WTC11 (cell line): ENCODE data around the gene SNX11.

Experiments used
- TF ChIP-seq, protein P1 (sequence below): sonication (generic); formaldehyde crosslinking; IDR thresholded peaks from 2 replicates; pipeline ENCODE4 v1.8.1; 2022; ENCODE audit warnings: low read depth, mild to moderate bottlenecking, moderate library complexity, missing genetic modification reagents, borderline replicate concordance
- TF ChIP-seq, protein P2 (sequence below): fragments of 200-600 bp; IDR thresholded peaks from 2 replicates; pipeline ENCODE4 v1.8.0; 2022; ENCODE audit warnings: antibody characterized with exemption

DNA sequence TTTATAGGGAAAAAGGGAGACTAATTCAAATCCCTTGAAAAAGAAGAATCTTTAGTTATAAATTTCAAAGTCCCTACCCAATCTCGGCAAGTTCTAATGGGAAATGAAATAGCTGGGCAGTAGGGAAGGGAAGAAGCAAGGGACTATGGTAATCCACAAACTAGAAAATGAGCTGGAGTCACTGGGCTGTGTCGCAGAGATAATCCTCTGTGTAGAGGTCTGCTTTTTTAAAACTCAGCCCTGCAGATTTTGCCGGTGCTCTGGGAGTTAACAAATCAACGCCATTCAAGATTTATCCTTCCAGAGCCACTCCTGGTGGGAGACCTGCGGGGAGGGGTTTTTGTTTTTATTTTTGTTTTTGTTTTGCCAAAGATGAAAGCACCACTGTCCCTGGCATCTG lies 20.8 kb downstream of the SNX11 start:
- TF ChIP-seq, protein P1, sequence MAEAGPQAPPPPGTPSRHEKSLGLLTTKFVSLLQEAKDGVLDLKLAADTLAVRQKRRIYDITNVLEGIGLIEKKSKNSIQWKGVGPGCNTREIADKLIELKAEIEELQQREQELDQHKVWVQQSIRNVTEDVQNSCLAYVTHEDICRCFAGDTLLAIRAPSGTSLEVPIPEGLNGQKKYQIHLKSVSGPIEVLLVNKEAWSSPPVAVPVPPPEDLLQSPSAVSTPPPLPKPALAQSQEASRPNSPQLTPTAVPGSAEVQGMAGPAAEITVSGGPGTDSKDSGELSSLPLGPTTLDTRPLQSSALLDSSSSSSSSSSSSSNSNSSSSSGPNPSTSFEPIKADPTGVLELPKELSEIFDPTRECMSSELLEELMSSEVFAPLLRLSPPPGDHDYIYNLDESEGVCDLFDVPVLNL = no peak
- TF ChIP-seq, protein P2, sequence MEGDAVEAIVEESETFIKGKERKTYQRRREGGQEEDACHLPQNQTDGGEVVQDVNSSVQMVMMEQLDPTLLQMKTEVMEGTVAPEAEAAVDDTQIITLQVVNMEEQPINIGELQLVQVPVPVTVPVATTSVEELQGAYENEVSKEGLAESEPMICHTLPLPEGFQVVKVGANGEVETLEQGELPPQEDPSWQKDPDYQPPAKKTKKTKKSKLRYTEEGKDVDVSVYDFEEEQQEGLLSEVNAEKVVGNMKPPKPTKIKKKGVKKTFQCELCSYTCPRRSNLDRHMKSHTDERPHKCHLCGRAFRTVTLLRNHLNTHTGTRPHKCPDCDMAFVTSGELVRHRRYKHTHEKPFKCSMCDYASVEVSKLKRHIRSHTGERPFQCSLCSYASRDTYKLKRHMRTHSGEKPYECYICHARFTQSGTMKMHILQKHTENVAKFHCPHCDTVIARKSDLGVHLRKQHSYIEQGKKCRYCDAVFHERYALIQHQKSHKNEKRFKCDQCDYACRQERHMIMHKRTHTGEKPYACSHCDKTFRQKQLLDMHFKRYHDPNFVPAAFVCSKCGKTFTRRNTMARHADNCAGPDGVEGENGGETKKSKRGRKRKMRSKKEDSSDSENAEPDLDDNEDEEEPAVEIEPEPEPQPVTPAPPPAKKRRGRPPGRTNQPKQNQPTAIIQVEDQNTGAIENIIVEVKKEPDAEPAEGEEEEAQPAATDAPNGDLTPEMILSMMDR = no peak
